ENCODE results near the gene CDK5RAP2.

Gene CDK5RAP2

DNA sequence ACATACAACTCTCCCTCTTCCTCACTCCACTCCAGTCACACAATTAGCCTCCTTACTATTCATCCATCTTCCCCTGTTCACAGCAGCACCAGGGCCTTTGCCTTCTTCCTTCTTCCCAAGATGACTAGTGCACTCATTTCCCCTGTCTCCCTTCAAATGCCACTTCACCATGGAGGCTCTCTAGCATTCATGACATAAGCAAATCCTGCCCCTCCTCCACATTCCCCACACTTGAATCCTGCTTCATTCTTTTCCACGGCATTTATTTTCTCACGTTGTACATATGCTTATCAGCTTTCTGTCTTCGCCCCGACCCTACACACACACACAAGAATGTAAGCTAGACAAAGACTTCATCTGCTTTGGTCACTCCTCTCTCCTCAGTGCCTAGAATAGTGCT, 133.3 kb downstream of the CDK5RAP2 start:
- H3K4me3 ChIP-seq (ENCODE audit: low read length): no peak overlapping the region
- no peak for DNase-seq (ENCODE audit: low read depth)
- TF ChIP-seq, protein P1, sequence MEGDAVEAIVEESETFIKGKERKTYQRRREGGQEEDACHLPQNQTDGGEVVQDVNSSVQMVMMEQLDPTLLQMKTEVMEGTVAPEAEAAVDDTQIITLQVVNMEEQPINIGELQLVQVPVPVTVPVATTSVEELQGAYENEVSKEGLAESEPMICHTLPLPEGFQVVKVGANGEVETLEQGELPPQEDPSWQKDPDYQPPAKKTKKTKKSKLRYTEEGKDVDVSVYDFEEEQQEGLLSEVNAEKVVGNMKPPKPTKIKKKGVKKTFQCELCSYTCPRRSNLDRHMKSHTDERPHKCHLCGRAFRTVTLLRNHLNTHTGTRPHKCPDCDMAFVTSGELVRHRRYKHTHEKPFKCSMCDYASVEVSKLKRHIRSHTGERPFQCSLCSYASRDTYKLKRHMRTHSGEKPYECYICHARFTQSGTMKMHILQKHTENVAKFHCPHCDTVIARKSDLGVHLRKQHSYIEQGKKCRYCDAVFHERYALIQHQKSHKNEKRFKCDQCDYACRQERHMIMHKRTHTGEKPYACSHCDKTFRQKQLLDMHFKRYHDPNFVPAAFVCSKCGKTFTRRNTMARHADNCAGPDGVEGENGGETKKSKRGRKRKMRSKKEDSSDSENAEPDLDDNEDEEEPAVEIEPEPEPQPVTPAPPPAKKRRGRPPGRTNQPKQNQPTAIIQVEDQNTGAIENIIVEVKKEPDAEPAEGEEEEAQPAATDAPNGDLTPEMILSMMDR (IDR thresholded peaks at IDR 0.05; ENCODE audit: insufficient read depth, low read depth, low read length, missing control alignments): no peak

DNA sequence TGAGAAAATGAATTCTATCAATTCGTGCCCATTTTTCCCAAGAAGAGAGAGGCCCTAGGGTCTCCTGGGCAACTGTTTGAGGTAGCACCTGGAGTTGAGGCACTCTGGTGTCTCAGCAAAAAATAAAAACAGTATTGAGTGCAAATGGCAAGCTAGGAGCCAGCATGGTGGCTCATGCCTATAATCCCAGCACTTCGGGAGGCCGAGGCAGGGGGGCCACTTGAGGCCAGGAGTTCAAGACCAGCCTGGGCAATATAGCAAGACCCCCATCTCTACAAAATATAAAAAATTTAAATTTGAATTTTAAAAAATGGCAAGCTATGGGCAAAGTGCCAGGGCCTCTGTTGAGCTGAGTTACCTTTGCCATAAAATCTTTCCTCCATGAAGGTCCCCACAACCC, 136.0 kb downstream of the CDK5RAP2 start:
- TF ChIP-seq, protein P1 (IDR thresholded peaks at IDR 0.05; ENCODE audit: insufficient read depth, low read depth, low read length, missing control alignments): peak; percentile 1
- DNase-seq (ENCODE audit: low read depth): no peak

DNA sequence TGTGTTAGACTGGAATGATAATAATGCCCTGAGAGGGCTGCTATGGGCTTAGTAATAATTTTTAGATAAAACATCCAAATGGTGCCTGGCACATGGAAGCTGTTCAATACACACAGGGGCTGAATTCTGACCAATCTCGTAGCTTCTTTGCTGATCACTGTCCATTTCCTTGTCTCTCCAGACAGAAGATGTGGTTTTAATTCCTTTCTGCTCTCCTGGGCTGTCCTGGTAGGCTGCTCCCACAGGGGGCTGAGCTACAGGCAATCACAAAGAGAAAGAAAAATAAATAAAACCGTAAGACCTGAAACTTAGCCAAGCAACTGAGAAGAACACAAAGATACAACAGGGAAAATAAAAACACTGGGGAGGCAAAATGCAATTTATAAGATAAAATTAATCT, 136.5 kb downstream of the CDK5RAP2 start:
- H3K4me3 ChIP-seq (ENCODE audit: low read length): no peak overlapping the region
- TF ChIP-seq, protein P1 (IDR thresholded peaks at IDR 0.05; ENCODE audit: insufficient read depth, low read depth, low read length, missing control alignments): no peak
- DNase-seq (ENCODE audit: low read depth): no peak

More for the DNA sequence above, 136.0 kb downstream of the CDK5RAP2 start:
- H3K4me3 ChIP-seq (ENCODE audit: low read length): no peak overlapping the region

DNA sequence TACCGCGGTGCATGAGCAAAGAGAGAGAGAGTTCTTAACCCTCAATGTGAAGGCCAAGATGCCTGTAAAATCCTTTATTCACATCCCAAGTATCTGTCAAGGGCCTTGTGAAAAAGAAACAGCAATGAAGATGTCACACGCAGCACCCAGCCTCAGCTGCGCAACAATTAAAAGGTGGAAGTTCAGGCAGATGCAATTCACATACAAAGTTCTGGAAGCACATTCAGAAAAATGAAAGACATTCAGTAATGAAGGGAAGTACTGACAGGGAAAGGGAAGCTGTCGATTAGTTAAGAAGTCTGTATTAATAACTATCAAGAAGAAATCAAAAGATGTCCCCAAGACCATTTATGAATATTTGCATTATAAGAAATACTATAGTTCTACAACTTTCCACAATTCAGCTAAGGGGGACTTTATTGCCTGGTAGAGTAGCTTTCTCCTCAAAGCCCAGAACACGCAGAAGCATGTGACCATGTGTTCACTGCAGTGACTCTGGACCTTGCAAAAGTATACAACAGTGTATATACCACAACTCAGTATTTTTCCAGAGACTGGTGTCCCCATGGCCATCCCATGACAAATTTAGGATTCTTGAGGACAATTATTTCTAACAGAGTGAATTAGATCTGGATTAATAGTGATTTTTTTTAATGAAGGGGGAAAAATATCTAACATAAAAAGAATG, 137.5 kb downstream of the CDK5RAP2 start:
- DNase-seq (ENCODE audit: low read depth): no peak
- TF ChIP-seq, protein P1 (IDR thresholded peaks at IDR 0.05; ENCODE audit: insufficient read depth, low read depth, low read length, missing control alignments): no peak
- no peak overlapping the region for H3K4me3 ChIP-seq (ENCODE audit: low read length)

DNA sequence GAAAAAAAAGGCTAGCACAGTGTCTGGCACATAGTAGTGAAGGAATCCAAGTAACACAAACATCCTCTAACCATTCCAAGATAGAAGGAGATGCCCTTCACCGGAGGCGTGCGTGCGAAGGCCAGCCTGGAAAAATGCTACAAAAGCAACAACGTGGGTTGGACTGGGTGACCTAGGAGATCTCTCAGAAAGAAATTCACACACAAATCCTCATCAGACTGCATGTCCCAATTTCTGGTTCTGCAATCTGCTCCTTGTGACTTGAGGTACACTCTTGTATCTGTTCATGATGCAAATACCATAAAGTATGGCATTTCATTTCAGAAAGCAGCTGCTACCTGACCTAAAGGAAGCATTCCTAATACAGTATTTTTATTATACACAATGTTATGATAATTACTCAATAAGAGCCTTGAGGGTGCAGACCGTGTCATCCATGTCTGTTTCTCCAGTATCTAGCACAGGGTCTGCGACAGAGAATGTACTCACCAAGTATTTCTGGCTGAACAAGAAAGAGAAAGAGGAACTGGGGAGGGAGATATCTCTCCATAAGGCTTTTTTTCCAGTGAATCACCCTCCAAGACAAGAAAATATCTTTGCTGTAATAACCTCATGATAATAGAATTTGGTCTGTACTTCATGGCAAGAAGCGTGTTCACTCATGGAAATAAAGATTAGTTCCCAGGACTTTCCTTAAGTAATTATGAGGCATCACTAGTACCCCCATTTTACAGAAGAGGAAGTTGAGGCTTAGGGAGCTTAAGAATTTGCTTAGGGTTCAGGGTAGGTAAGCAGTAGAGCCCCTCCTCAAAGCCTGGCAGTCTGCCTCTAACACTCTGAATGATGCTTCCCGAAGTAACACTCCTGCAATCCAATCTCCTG, 138.3 kb downstream of the CDK5RAP2 start:
- H3K4me3 ChIP-seq (ENCODE audit: low read length): no peak overlapping the region
- DNase-seq (ENCODE audit: low read depth): peak; percentile 82
- TF ChIP-seq, protein P1 (IDR thresholded peaks at IDR 0.05; ENCODE audit: insufficient read depth, low read depth, low read length, missing control alignments): no peak

DNA sequence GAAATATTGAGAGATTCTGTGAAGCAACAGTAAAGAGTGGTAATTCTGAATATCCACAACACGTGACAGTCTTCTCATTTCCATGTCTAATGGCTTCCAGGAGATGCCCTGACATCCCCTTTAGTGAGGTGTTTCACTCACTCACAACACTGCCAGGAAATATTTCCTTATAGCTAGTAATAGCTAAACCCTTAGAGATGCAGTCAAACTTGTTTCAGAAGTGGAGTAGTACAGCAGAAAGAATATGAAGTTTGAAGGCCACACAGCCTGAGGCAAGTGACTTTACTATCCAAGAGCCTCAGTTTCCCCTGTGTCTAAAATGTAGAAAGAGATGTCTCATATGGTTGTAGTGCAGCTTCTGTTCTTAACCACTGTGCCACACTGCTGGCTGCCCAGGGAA, 139.2 kb downstream of the CDK5RAP2 start:
- no peak overlapping the region for H3K4me3 ChIP-seq (ENCODE audit: low read length)
- DNase-seq (ENCODE audit: low read depth): peak; percentile 51
- TF ChIP-seq, protein P1 (IDR thresholded peaks at IDR 0.05; ENCODE audit: insufficient read depth, low read depth, low read length, missing control alignments): no peak

All from epithelial cell of esophagus (primary cell).